T-helper 17 cell (primary cell): ENCODE results near the gene MIOS. TPM values are rescaled to one million over a fixed set of nuclear protein-coding genes. Genes with fewer than 3 reads are reported as not detected.
A peak's percentile ranks its signal among the peaks of the same experiment; 100 is the strongest.
"Not testable (repeated sequence)": the region's sequence is repeated elsewhere in the genome, so short reads cannot be mapped to it uniquely, and the experiment has no call there.

Experiments
- ATAC-seq: fragments of 150-1000 bp; cut with Tn5 transposase; 2 replicates; pipeline ENCODE4 v1.10.0; 2021; ENCODE audit warnings: mild to moderate bottlenecking, moderate library complexity
- DNase-seq, 3 donors: peaks; one replicate each; pipeline versions ENCODE4 v3.0.0 to v3.0.0-alpha.2; 2020 to 2021
- H3K9me3 ChIP-seq: one replicate; pipeline ENCODE4 v1.7.0; 2013; ENCODE audit warnings: low read length, mild to moderate bottlenecking; ENCODE audit not compliant: control insufficient read depth, poor library complexity, severe bottlenecking
- H3K27ac Mint-ChIP-seq: one replicate; pipeline ENCODE4 v1.8.0; 2022; ENCODE audit warnings: mild to moderate bottlenecking, moderate library complexity, mixed read lengths
- H3K27me3 Mint-ChIP-seq: one replicate; pipeline ENCODE4 v1.8.0; 2022; ENCODE audit warnings: mixed read lengths
- H3K36me3 Mint-ChIP-seq: one replicate; pipeline ENCODE4 v1.8.0; 2022; ENCODE audit warnings: low read depth, mixed read lengths
- H3K4me1 Mint-ChIP-seq: one replicate; pipeline ENCODE4 v1.8.0; 2022; ENCODE audit warnings: mild to moderate bottlenecking, mixed read lengths
- H3K4me3 Mint-ChIP-seq: one replicate; pipeline ENCODE4 v1.8.0; 2022; ENCODE audit warnings: mild to moderate bottlenecking, moderate library complexity, mixed read lengths
- total RNA-seq, 4 donors: library from RNA in 2 of 4; stranded (reverse) in 2 of 4; gene quantifications; one replicate each; pipeline ENCODE4 v1.2.3 and lab custom pipeline; 2022 to 2026

The MIOS gene
- total RNA-seq, 2 donors from 2014 or later: 26.1 to 29.2 TPM

DNA sequence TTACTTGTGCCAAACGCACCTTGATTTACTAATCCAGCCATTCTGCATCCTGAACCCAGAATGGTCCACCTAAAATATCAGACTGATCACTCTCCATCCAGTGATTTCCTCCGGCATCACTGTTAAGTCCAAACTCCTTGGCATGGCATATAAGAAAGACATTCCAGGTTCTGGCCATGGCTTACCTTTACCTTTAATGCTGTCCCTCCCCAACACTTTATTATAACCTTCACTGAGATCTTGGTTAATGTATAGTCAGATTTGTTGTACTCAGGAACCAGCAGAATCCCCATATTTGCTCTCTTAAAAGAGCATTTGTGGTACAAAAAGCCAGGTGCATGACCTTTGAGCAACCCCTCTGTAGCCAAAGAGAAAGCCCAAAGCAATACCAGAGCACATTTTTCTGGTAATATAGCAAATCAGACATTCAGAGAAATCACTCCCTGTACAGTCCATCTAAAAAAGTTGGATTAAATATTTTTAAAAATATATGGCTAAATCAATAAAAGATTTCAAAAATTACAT, 84.1 kb downstream of the MIOS start:
- H3K36me3 Mint-ChIP-seq: peaks cover 4% of the 10 kb centered on the region
- H3K27ac Mint-ChIP-seq: no peak overlapping the region
- H3K4me1 Mint-ChIP-seq: peaks cover 37% of the 10 kb centered on the region
- H3K4me3 Mint-ChIP-seq: no peak overlapping the region
- DNase-seq (no peak), ATAC-seq (no peak)
- H3K27me3 Mint-ChIP-seq: no peaks in the 10 kb centered on the region
- H3K9me3 ChIP-seq: no peaks in the 10 kb centered on the region

DNA sequence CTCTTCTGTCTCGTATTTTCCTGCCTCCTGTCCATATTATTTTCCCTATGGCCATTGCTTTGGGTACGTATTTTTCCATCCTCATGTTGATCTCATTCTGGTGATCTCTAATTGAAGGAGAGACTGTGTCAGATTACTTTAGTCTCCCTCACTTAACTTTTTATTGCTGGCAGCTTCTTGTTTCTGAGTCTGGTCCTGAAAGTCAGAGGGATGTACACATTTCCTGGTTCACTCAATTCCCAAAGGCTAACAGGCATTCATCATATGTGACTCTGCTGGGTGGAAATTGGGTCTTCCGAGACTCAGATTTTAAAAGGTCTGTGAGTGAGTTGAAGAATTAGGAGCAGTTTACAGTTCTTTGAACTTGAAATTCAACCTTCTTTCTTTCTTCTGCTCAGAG, 84.8 kb downstream of the MIOS start:
- H3K9me3 ChIP-seq: no peaks in the 10 kb centered on the region
- DNase-seq (no peak), ATAC-seq (no peak)
- Mint-ChIP-seq H3K27ac (peak overlapping the region; percentile 65), H3K4me3 (no peak overlapping the region), H3K27me3 (no peaks in the 10 kb centered on the region), H3K4me1 (peaks cover 36% of the 10 kb centered on the region), H3K36me3 (peaks cover 5% of the 10 kb centered on the region)

DNA sequence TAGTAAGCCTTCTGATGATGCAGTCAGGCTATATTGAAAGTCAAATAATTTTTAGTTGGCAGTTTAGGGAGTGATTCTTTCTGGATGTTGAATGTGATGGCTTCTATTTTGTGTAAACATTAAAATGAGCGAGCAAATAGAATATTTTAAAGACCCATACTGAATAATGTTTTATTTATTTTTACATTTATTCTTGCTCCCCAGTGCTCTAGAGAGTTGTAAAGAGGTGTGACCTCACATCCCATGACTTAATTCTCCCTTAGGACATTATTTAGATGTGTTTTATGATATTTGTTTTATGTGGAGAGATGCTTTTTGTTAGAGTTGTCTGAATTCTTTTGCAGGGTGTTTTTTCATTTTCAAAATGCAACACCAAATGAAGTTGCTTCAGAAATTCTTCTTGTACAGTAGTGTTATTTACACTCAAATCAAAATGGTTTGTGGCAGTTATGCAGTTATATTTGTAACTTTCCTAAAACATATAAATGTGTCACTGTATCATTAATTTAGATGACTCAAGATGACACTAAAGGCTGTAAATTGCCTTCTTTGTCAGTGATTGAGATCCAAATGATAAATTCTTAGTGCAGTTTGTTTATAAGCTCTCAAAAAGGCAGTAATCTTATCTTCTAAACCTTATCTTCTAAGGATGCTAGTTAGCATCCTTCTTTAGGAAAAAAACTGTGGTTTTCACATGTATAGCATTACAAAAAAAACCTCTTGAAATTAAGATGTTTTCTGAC, 86.3 kb downstream of the MIOS start:
- no peak overlapping the region for H3K4me3 Mint-ChIP-seq
- H3K27me3 Mint-ChIP-seq: no peaks in the 10 kb centered on the region
- peaks cover 6% of the 10 kb centered on the region for H3K36me3 Mint-ChIP-seq
- H3K27ac Mint-ChIP-seq: peak overlapping the region; percentile 65
- peaks cover 27% of the 10 kb centered on the region for H3K4me1 Mint-ChIP-seq
- DNase-seq: no peak
- no peak for ATAC-seq
- no peaks in the 10 kb centered on the region for H3K9me3 ChIP-seq

DNA sequence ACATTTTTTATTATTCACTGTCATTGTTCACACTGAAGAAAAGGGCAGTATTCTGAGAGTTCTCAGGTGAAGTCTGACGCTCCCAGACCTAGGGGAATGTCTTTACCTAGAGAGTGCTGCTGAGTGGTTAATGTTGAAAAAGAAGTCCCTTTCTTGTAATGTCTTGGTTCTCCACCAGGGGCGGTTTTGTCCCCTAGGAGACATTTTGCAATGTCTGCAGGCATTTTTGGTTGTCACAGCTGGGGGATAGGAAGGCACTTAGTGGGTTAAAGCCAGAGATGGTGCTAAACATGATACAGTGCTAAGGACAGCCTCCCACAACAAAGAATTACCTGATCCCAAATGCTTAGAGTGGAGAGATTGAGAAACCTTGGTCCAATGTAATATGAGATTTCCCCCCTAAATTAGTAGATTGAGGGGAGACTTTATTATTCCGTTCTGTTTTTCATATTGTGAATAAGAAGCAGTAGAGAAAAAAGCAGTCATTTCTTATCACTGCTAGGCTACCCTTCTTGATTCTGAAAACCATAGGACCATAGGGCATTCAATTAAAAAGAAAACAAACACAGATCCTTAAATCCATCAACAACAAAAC, 87.0 kb downstream of the MIOS start:
- H3K9me3 ChIP-seq: no peaks in the 10 kb centered on the region
- Mint-ChIP-seq H3K4me1 (peaks cover 27% of the 10 kb centered on the region), H3K27ac (no peak overlapping the region), H3K4me3 (no peak overlapping the region), H3K36me3 (peaks cover 6% of the 10 kb centered on the region), H3K27me3 (no peaks in the 10 kb centered on the region)
- DNase-seq (no peak), ATAC-seq (peak; percentile 28)

DNA sequence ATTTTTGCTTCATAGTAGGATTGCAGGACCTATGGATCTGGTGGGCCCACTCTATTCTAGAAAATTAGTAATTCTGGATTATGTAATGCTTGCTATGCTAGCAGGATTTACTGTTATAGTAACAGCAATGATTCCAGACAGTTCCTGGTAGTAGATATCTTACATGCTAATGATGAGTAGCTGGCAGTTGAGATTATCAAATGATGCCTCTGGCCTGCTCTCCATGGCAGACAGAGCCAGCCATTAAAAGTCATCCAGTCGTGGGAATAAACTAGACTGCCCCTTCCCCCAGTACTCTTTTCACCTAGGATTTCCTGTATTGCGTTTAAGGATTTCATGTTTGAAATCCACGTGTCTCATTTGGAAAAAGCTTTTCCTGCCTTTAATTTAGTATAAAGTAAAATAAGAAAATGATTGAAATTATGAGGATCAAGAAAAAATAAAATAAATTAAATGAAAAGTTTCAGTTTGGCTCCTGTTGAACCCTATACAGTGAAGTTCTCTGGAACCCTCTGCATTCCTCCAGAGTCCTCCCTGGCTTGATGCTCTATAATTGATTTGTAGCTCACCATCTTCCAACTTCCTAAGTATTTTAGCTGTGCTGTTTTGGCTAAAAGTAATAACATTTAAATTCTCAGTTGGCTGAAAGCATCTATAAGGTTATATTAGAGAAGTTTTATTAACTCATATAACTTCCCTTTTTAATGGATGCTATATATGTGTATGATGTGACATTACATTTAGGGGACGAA, 88.5 kb downstream of the MIOS start:
- H3K36me3 Mint-ChIP-seq: peaks cover 6% of the 10 kb centered on the region
- H3K27ac Mint-ChIP-seq: no peak overlapping the region
- H3K9me3 ChIP-seq: no peaks in the 10 kb centered on the region
- no peak for DNase-seq
- H3K4me3 Mint-ChIP-seq: no peak overlapping the region
- no peaks in the 10 kb centered on the region for H3K27me3 Mint-ChIP-seq
- no peak for ATAC-seq
- peaks cover 26% of the 10 kb centered on the region for H3K4me1 Mint-ChIP-seq

DNA sequence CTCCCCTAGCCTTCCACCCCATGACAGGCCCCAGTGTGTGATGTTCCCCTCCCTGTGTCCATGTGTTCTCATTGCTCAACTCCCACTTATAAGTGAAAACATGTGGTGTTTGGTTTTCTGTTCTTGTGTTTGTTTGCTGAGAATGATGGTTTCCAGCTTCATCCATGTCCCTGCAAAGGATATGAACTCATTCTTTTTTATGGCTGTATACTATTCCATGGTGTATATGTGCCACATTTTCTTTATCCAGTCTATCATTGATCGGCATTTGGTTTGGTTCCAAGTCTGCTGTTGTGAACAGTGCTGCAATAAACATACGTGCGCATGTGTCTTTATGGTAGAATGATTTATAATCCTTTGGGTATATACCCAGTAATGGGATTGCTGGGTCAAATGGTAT, 89.8 kb downstream of the MIOS start:
- H3K27ac Mint-ChIP-seq, H3K4me3 Mint-ChIP-seq, H3K27me3 Mint-ChIP-seq, H3K36me3 Mint-ChIP-seq, DNase-seq, H3K9me3 ChIP-seq, ATAC-seq: not testable (repeated sequence)
- H3K4me1 Mint-ChIP-seq: peaks cover 30% of the 10 kb centered on the region

Other genes with a start within 250 kb of the MIOS start
- under 1 TPM in 1 of 2 donors, not detected in 1; 0.10 TPM for gene COL28A1, start 31.0 kb upstream of the MIOS start, total RNA-seq
- gene UMAD1, start 73.9 kb downstream of the MIOS start, total RNA-seq: 10 to 100 TPM; 10.9 to 15.0 TPM
- 10 to 100 TPM; 27.0 to 34.9 TPM for gene RPA3, start 151.7 kb downstream of the MIOS start, total RNA-seq